Progenitor cell of endocrine pancreas (in vitro differentiated cells): ENCODE measurements around the gene HAP1. TPM values are rescaled to one million over a fixed set of nuclear protein-coding genes. Genes with fewer than 3 reads are reported as not detected.
A peak's percentile ranks its signal among the peaks of the same experiment; 100 is the strongest.

ENCODE experiments used
- DNase-seq: peaks from one replicate; pipeline ENCODE4 v3.0.0; 2021; ENCODE audit warnings: low spot score; ENCODE audit not compliant: unreplicated experiment
- H3K27ac Mint-ChIP-seq: 2 replicates; pipeline ENCODE4 v1.8.0; 2021; ENCODE audit warnings: mild to moderate bottlenecking, moderate library complexity, mixed read lengths
- H3K27me3 Mint-ChIP-seq: 2 replicates; pipeline ENCODE4 v1.8.0; 2021; ENCODE audit warnings: mixed read lengths
- H3K36me3 Mint-ChIP-seq: 2 replicates; pipeline ENCODE4 v1.8.0; 2022; ENCODE audit warnings: mixed read lengths; ENCODE audit not compliant: insufficient read depth
- H3K4me1 Mint-ChIP-seq: 2 replicates; pipeline ENCODE4 v1.8.0; 2021; ENCODE audit warnings: low read depth, mixed read lengths
- H3K4me3 Mint-ChIP-seq: 2 replicates; pipeline ENCODE4 v1.8.0; 2021; ENCODE audit warnings: low read depth, mild to moderate bottlenecking, moderate library complexity, mixed read lengths
- H3K9me3 Mint-ChIP-seq: 2 replicates; pipeline ENCODE4 v1.8.0; 2021; ENCODE audit warnings: low read depth, mixed read lengths
- CTCF ChIP-seq: fragments of 200-600 bp; sonication (generic); IDR thresholded peaks from one replicate; pipeline ENCODE4 v1.5.0; 2021; ENCODE audit warnings: antibody characterized with exemption, mild to moderate bottlenecking; ENCODE audit not compliant: unreplicated experiment
- total RNA-seq: library from RNA; stranded (reverse); gene quantifications from 2 replicates; pipeline ENCODE4 v1.2.1, GENCODE V29; 2021

Gene HAP1
- total RNA-seq, 1 donor from 2014 or later = 13.7 TPM

- Mint-ChIP-seq H3K27me3 (peaks cover 4% of the 10 kb centered on the region), H3K4me3 (no peak overlapping the region), H3K4me1 (no peaks in the 10 kb centered on the region), H3K27ac (peak overlapping the region; percentile 67), H3K9me3 (no peaks in the 10 kb centered on the region), H3K36me3 (peaks cover 9% of the 10 kb centered on the region)
- DNase-seq = no peak
- TF ChIP-seq CTCF = no peak
Observed at GRCh38 chr17:41751288-41751687, 16.8 kb upstream of the HAP1 start.

- no peak for TF ChIP-seq CTCF
- no peak overlapping the region for H3K4me3 Mint-ChIP-seq
- H3K27ac Mint-ChIP-seq = peak overlapping the region; percentile 67
- H3K4me1 Mint-ChIP-seq = no peaks in the 10 kb centered on the region
- no peaks in the 10 kb centered on the region for H3K9me3 Mint-ChIP-seq
- DNase-seq = no peak
- H3K36me3 Mint-ChIP-seq = peaks cover 7% of the 10 kb centered on the region
- peaks cover 4% of the 10 kb centered on the region for H3K27me3 Mint-ChIP-seq
Observed at GRCh38 chr17:41750862-41751261, 16.4 kb upstream of the HAP1 start.

- no peak overlapping the region for H3K4me3 Mint-ChIP-seq
- peaks cover 4% of the 10 kb centered on the region for H3K27me3 Mint-ChIP-seq
- peaks cover 1% of the 10 kb centered on the region for H3K36me3 Mint-ChIP-seq
- no peak for DNase-seq
- H3K4me1 Mint-ChIP-seq = no peaks in the 10 kb centered on the region
- no peak for TF ChIP-seq CTCF
- H3K27ac Mint-ChIP-seq = peak overlapping the region; percentile 69
- H3K9me3 Mint-ChIP-seq = no peaks in the 10 kb centered on the region
Observed at GRCh38 chr17:41748275-41748674, 13.8 kb upstream of the HAP1 start.

GRCh38 chr17:41741709-41742108 lies 7.3 kb upstream of the HAP1 start:
- TF ChIP-seq CTCF = no peak

GRCh38 chr17:41740506-41740905 lies 6.1 kb upstream of the HAP1 start:
- Mint-ChIP-seq H3K4me1 (peaks cover 7% of the 10 kb centered on the region), H3K4me3 (no peak overlapping the region), H3K36me3 (no peaks in the 10 kb centered on the region), H3K27me3 (peaks cover 24% of the 10 kb centered on the region), H3K9me3 (no peaks in the 10 kb centered on the region), H3K27ac (no peak overlapping the region)
- TF ChIP-seq CTCF = no peak
- DNase-seq = no peak

More at GRCh38 chr17:41741709-41742108, 7.3 kb upstream of the HAP1 start:
- no peak for DNase-seq
- Mint-ChIP-seq H3K27me3 (peaks cover 17% of the 10 kb centered on the region), H3K36me3 (no peaks in the 10 kb centered on the region), H3K4me3 (no peak overlapping the region), H3K27ac (peak overlapping the region; percentile 26), H3K9me3 (no peaks in the 10 kb centered on the region), H3K4me1 (peaks cover 7% of the 10 kb centered on the region)
